Measurements from ENCODE around the gene TRO.

TRO gene

GRCh38 chrX:54964766-54965497, 44.3 kb downstream of the TRO start:
- DNase-seq (ENCODE audit: low read depth), result no peak

DNA sequence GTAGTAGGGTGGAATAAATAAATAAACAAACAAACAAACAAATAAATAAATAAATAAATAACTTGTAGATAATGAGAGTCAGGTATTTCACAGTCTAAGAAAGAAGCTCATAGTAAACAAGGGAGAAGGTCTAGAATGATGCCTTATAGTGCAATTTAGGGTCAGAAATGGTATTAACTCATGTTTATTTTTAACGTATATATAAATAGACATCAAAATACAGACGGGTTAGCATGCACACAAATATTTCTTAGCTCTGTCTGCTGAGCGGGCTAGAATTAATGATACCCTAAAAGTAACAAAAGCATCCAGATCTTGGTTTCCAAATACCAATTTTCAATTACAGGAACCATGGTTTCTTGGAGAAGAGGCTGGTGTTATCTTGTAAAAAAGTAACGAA, 56.8 kb downstream of the TRO start:
- DNase-seq (ENCODE audit: low read depth), result no peak

DNA sequence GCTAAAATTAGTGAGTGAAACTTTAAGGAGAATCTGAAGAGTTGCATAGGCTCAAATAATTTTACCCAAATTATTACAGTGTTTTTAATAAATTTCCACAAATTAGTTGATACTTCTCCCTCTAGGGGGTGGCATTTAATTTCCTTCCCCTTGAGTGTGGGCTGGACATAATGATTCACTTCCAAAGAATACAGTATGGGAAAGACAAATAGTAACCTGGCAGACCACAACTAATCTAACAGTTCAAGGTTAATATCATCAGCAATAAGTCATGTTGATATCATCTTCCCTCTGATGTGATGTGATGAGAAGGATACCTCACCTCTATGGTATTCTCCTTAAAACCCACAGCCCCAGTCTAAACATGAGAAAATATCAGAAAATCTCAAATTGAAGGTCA, 57.8 kb downstream of the TRO start:
- DNase-seq (ENCODE audit: low read depth), result no peak

DNA sequence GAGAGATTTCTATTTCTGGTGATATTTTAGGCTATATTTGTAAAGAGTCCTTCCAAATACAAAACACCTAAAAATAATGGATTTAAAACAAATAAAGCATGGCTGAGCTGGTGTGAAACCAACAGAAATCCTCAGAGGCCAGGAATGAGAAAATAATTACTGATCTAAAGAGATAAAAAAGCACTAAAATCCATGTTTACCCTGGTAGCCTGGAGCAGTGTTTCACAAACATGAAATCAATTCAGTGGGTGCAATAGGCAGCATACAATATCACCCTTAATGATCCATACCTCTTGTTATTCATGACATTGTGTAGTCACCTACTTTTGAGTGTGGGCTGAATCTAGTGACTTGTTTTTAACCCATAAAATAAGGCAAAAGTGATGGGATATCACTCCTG, 58.8 kb downstream of the TRO start:
- no peak for DNase-seq (ENCODE audit: low read depth)

GRCh38 chrX:54980334-54980733, 59.7 kb downstream of the TRO start:
- no peak for DNase-seq (ENCODE audit: low read depth)
